Measurements from ENCODE around the gene FLT3.

FLT3 gene

DNA sequence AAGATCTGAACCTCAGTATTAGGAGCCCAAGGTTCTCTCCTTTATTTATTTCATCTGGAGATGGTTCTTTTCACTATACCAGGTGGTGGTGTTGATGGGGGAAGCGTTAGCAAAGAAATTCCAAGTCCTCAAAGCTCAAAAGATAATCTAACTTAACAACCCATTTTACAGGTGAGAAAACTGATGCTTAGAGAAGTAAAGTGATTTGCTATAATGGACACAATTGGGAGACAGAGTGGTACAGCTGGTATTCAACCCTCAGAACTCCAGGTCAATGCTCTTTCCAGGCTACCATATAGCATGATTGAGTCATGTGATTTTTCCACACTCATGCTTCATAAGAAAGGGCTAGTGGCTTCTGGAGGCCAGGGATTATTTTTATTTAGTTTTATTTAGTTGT, 86.9 kb downstream of the FLT3 start (continued):
- TF ChIP-seq, protein P1, sequence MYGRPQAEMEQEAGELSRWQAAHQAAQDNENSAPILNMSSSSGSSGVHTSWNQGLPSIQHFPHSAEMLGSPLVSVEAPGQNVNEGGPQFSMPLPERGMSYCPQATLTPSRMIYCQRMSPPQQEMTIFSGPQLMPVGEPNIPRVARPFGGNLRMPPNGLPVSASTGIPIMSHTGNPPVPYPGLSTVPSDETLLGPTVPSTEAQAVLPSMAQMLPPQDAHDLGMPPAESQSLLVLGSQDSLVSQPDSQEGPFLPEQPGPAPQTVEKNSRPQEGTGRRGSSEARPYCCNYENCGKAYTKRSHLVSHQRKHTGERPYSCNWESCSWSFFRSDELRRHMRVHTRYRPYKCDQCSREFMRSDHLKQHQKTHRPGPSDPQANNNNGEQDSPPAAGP (tag by site-specific recombination; IDR thresholded peaks at IDR 0.05) = no peak
- TF ChIP-seq ZNF544 (tag by site-specific recombination; IDR thresholded peaks at IDR 0.05) = no peak
- no peak for TF ChIP-seq ZNF548 (tag by site-specific recombination; IDR thresholded peaks at IDR 0.05)
- TF ChIP-seq ZNF292 (tag by site-specific recombination; IDR thresholded peaks at IDR 0.05; ENCODE audit: borderline replicate concordance, low read depth) = no peak
- no peak for TF ChIP-seq REPIN1 (tag by site-specific recombination; IDR thresholded peaks at IDR 0.05; ENCODE audit: low read depth)
- TF ChIP-seq ZNF391 (tag by site-specific recombination; IDR thresholded peaks at IDR 0.05; ENCODE audit: borderline replicate concordance, low read depth) = no peak
- TF ChIP-seq, protein P2, sequence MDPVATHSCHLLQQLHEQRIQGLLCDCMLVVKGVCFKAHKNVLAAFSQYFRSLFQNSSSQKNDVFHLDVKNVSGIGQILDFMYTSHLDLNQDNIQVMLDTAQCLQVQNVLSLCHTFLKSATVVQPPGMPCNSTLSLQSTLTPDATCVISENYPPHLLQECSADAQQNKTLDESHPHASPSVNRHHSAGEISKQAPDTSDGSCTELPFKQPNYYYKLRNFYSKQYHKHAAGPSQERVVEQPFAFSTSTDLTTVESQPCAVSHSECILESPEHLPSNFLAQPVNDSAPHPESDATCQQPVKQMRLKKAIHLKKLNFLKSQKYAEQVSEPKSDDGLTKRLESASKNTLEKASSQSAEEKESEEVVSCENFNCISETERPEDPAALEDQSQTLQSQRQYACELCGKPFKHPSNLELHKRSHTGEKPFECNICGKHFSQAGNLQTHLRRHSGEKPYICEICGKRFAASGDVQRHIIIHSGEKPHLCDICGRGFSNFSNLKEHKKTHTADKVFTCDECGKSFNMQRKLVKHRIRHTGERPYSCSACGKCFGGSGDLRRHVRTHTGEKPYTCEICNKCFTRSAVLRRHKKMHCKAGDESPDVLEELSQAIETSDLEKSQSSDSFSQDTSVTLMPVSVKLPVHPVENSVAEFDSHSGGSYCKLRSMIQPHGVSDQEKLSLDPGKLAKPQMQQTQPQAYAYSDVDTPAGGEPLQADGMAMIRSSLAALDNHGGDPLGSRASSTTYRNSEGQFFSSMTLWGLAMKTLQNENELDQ (tag by site-specific recombination; IDR thresholded peaks at IDR 0.05; ENCODE audit: low read depth) = no peak

DNA sequence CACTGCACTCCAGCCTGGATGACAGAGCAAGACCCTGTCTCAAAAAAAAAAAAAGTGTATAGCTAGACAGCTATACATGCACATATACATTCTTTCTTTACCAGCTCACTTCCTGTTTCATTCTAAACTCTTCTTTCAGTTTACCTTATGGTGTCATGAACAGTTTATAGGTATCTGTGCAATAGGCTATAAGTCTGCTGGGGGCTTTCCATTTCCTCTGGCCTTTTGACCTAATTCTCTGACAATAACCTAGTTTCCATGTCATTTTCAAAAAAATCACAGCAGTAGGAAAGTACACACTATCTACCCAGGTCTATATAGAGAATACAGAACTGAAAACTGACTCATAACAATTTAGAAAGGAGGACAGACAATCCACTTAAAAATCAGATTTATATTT, 87.5 kb downstream of the FLT3 start:
- ChIA-PET POLR2A (no interaction called here), CTCF (interaction anchor here (0.8 kb wide), 1 partner anchor 878 kb away, joined by 3 read pairs; no protein-coding TSS in a partner anchor)
- TF ChIP-seq, protein P3, sequence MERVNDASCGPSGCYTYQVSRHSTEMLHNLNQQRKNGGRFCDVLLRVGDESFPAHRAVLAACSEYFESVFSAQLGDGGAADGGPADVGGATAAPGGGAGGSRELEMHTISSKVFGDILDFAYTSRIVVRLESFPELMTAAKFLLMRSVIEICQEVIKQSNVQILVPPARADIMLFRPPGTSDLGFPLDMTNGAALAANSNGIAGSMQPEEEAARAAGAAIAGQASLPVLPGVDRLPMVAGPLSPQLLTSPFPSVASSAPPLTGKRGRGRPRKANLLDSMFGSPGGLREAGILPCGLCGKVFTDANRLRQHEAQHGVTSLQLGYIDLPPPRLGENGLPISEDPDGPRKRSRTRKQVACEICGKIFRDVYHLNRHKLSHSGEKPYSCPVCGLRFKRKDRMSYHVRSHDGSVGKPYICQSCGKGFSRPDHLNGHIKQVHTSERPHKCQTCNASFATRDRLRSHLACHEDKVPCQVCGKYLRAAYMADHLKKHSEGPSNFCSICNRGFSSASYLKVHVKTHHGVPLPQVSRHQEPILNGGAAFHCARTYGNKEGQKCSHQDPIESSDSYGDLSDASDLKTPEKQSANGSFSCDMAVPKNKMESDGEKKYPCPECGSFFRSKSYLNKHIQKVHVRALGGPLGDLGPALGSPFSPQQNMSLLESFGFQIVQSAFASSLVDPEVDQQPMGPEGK (tag by site-specific recombination; IDR thresholded peaks at IDR 0.05) = no peak
- TF ChIP-seq ZNF184 (tag by site-specific recombination; IDR thresholded peaks at IDR 0.05) (no peak), ZSCAN23 (tag by site-specific recombination; IDR thresholded peaks at IDR 0.05) (no peak), ZNF830 (tag by site-specific recombination; IDR thresholded peaks at IDR 0.05; ENCODE audit: low read depth) (no peak), KLF7 (tag by site-specific recombination; IDR thresholded peaks at IDR 0.05; ENCODE audit: borderline replicate concordance) (no peak), ZNF266 (tag by site-specific recombination; IDR thresholded peaks at IDR 0.05; ENCODE audit: low read depth) (no peak), ZNF169 (tag by site-specific recombination; IDR thresholded peaks at IDR 0.05) (no peak), ZEB2 (tag by site-specific recombination; IDR thresholded peaks at IDR 0.05) (no peak), ZNF560 (tag by site-specific recombination; IDR thresholded peaks at IDR 0.05; ENCODE audit: borderline replicate concordance) (no peak), ZNF623 (tag by site-specific recombination; IDR thresholded peaks at IDR 0.05) (no peak), ZNF114 (tag by site-specific recombination; IDR thresholded peaks at IDR 0.05) (no peak), ZNF48 (tag by site-specific recombination; IDR thresholded peaks at IDR 0.05) (no peak), ZNF558 (tag by site-specific recombination; IDR thresholded peaks at IDR 0.05) (no peak)
- TF ChIP-seq, protein P4, sequence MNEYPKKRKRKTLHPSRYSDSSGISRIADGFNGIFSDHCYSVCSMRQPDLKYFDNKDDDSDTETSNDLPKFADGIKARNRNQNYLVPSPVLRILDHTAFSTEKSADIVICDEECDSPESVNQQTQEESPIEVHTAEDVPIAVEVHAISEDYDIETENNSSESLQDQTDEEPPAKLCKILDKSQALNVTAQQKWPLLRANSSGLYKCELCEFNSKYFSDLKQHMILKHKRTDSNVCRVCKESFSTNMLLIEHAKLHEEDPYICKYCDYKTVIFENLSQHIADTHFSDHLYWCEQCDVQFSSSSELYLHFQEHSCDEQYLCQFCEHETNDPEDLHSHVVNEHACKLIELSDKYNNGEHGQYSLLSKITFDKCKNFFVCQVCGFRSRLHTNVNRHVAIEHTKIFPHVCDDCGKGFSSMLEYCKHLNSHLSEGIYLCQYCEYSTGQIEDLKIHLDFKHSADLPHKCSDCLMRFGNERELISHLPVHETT (tag by site-specific recombination; IDR thresholded peaks at IDR 0.05) = no peak
- TF ChIP-seq, protein P5, sequence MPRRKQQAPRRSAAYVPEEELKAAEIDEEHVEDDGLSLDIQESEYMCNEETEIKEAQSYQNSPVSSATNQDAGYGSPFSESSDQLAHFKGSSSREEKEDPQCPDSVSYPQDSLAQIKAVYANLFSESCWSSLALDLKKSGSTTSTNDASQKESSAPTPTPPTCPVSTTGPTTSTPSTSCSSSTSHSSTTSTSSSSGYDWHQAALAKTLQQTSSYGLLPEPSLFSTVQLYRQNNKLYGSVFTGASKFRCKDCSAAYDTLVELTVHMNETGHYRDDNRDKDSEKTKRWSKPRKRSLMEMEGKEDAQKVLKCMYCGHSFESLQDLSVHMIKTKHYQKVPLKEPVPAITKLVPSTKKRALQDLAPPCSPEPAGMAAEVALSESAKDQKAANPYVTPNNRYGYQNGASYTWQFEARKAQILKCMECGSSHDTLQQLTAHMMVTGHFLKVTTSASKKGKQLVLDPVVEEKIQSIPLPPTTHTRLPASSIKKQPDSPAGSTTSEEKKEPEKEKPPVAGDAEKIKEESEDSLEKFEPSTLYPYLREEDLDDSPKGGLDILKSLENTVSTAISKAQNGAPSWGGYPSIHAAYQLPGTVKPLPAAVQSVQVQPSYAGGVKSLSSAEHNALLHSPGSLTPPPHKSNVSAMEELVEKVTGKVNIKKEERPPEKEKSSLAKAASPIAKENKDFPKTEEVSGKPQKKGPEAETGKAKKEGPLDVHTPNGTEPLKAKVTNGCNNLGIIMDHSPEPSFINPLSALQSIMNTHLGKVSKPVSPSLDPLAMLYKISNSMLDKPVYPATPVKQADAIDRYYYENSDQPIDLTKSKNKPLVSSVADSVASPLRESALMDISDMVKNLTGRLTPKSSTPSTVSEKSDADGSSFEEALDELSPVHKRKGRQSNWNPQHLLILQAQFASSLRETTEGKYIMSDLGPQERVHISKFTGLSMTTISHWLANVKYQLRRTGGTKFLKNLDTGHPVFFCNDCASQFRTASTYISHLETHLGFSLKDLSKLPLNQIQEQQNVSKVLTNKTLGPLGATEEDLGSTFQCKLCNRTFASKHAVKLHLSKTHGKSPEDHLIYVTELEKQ (tag by site-specific recombination; IDR thresholded peaks at IDR 0.05; ENCODE audit: borderline replicate concordance) = no peak
- Histone ChIP-seq H3K36me3 (ENCODE audit: control insufficient read depth in 2 of 2, insufficient read depth in 1 of 2, low read length in 2 of 2) (no peaks in the 10 kb centered on the region), H3K27ac (ENCODE audit: extremely low read depth, low read depth, low read length) (no peak overlapping the region), H3K4me1 (ENCODE audit: control insufficient read depth, insufficient read depth, low read length) (no peaks in the 10 kb centered on the region), H3K4me3 (ENCODE audit: low read depth, low read length) (no peak overlapping the region), H3K9me3 (ENCODE audit: control insufficient read depth, insufficient read depth, low read depth, low read length) (no peaks in the 10 kb centered on the region)
